Measurements from ENCODE around the gene PTCD1. TPM values are rescaled to one million over a fixed set of nuclear protein-coding genes. Genes with fewer than 3 reads are reported as not detected.

PTCD1 gene
- 1 to 10 TPM; 8.3 to 9.1 (median 8.6) TPM for total RNA-seq

GRCh38 chr7:99438573-99439480 is at the start of gene PTCD1, which contains the start of gene CPSF4:
TSS of gene PTCD1 (minus strand) at chr7:99438798. CDS start at chr7:99435242, 3,556 bp downstream.
TSS of gene CPSF4 (plus strand) at chr7:99438943. CDS start at chr7:99439083, 140 bp downstream.
- peak within 1 kb of the TSS; percentile 75 to 92 (median 84) for H3K27ac ChIP-seq
- H3K9me3 ChIP-seq: no peaks in the 10 kb centered on the region
- peak; percentile 89 to 96 (median 96) for DNase-seq
- H3K4me3 ChIP-seq: peak within 1 kb of the TSS; percentile 65 to 92 (median 86)
- TF ChIP-seq, protein P1, sequence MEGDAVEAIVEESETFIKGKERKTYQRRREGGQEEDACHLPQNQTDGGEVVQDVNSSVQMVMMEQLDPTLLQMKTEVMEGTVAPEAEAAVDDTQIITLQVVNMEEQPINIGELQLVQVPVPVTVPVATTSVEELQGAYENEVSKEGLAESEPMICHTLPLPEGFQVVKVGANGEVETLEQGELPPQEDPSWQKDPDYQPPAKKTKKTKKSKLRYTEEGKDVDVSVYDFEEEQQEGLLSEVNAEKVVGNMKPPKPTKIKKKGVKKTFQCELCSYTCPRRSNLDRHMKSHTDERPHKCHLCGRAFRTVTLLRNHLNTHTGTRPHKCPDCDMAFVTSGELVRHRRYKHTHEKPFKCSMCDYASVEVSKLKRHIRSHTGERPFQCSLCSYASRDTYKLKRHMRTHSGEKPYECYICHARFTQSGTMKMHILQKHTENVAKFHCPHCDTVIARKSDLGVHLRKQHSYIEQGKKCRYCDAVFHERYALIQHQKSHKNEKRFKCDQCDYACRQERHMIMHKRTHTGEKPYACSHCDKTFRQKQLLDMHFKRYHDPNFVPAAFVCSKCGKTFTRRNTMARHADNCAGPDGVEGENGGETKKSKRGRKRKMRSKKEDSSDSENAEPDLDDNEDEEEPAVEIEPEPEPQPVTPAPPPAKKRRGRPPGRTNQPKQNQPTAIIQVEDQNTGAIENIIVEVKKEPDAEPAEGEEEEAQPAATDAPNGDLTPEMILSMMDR (IDR thresholded peaks at IDR 0.05): no peak
- TF ChIP-seq POLR2A (IDR thresholded peaks at IDR 0.05): peak; percentile 38 to 45
- peaks cover 0 to 15% (median 0%) of the 10 kb centered on the region in 3 donors for H3K36me3 ChIP-seq
- H3K27me3 ChIP-seq: no peaks in the 10 kb centered on the region
- H3K4me1 ChIP-seq: peaks cover 3 to 22% (median 13%) of the 10 kb centered on the region in 4 donors

- no peaks in the 10 kb centered on the region for H3K4me1 ChIP-seq
- no peaks in the 10 kb centered on the region for H3K9me3 ChIP-seq
- DNase-seq: no peak
- no peak overlapping the region for H3K4me3 ChIP-seq
- peaks cover 0 to 50% (median 0%) of the 10 kb centered on the region in 3 donors for H3K36me3 ChIP-seq
- no peak overlapping the region for H3K27ac ChIP-seq
- H3K27me3 ChIP-seq: no peaks in the 10 kb centered on the region
- TF ChIP-seq, protein P1 (IDR thresholded peaks at IDR 0.05): no peak
- TF ChIP-seq POLR2A (IDR thresholded peaks at IDR 0.05): no peak
Measured at GRCh38 chr7:99485094-99485493, 46.5 kb upstream of the PTCD1 start.

- Histone ChIP-seq H3K27me3 (no peaks in the 10 kb centered on the region), H3K9me3 (no peaks in the 10 kb centered on the region), H3K36me3 (peaks cover 0 to 38% (median 0%) of the 10 kb centered on the region in 3 donors), H3K27ac (no peak overlapping the region), H3K4me1 (peaks cover 0 to 9% (median 4%) of the 10 kb centered on the region in 4 donors), H3K4me3 (no peak overlapping the region)
- TF ChIP-seq, protein P1 (IDR thresholded peaks at IDR 0.05): no peak
- no peak for TF ChIP-seq POLR2A (IDR thresholded peaks at IDR 0.05)
- DNase-seq: no peak
Measured at GRCh38 chr7:99478464-99479440, 40.2 kb upstream of the PTCD1 start.

GRCh38 chr7:99476107-99476506 is 37.5 kb upstream of the PTCD1 start:
- peaks cover 0 to 16% (median 0%) of the 10 kb centered on the region in 3 donors for H3K36me3 ChIP-seq
- TF ChIP-seq, protein P1 (IDR thresholded peaks at IDR 0.05): no peak
- no peak for TF ChIP-seq POLR2A (IDR thresholded peaks at IDR 0.05)
- no peak overlapping the region for H3K27ac ChIP-seq
- H3K4me1 ChIP-seq: peaks cover 0 to 15% (median 7%) of the 10 kb centered on the region in 4 donors
- H3K27me3 ChIP-seq: no peaks in the 10 kb centered on the region
- H3K9me3 ChIP-seq: no peaks in the 10 kb centered on the region
- DNase-seq: no peak
- no peak overlapping the region for H3K4me3 ChIP-seq

DNA sequence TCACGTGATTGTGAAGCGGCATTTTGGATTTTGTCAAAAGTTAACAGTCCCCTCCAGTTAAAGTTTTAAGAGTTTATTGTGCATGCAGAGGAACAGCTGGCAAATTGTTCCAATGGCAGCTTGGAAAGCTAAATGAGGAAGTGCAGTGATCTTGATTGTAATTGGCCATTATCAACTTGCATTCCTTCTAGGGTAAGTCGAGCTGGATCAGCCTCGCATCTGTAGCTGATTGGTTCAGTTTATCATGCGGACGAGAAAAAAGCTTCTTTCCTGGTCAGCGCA is 34.7 kb upstream of the PTCD1 start:
- Histone ChIP-seq H3K9me3 (no peaks in the 10 kb centered on the region), H3K4me1 (peaks cover 0 to 10% (median 4%) of the 10 kb centered on the region in 4 donors), H3K27me3 (no peaks in the 10 kb centered on the region), H3K27ac (peak overlapping the region in 3 of 4 donors; percentile 85 to 93 (median 86)), H3K4me3 (peak overlapping the region; percentile 68 to 96 (median 81)), H3K36me3 (peaks cover 0 to 5% (median 0%) of the 10 kb centered on the region in 3 donors)
- no peak for DNase-seq
- TF ChIP-seq, protein P1 (IDR thresholded peaks at IDR 0.05): no peak
- no peak for TF ChIP-seq POLR2A (IDR thresholded peaks at IDR 0.05)

Measured in Peyer's patch (tissue), 4 donors.